ENCODE data around the gene WDR87.
"Not testable (repeated sequence)": the region's sequence is repeated elsewhere in the genome, so short reads cannot be mapped to it uniquely, and the experiment has no call there.

DNA sequence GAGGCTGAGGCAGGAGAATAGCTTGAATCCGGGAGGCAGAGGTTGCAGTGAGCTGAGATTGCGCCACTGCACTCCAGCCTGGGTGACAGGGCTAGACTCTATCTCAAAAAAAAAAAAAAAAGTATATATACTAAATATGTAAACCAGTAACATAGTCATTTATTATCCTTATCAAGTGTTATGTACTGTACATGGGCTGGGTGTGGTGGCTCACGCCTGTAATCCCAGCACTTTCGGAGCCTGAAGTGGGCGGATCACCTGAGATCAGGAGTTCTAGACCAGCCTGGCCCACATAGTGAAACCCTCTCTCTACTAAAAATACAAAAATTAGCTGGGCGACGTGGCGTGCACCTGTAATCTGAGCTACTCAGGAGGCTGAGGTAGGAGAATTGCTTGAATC lies 18.2 kb upstream of the WDR87 start:
- not testable (repeated sequence) for TF ChIP-seq CTCF (tag by site-specific recombination; IDR thresholded peaks at IDR 0.05); ZBTB8A (tag by site-specific recombination; IDR thresholded peaks at IDR 0.05); ZNF558 (tag by site-specific recombination; IDR thresholded peaks at IDR 0.05); ZNF548 (tag by site-specific recombination; IDR thresholded peaks at IDR 0.05); YY1 (tag by site-specific recombination; IDR thresholded peaks at IDR 0.05); ZNF776 (tag by site-specific recombination; IDR thresholded peaks at IDR 0.05; ENCODE audit: borderline replicate concordance); HOXC10 (CRISPR knock-in tag; IDR thresholded peaks at IDR 0.05); KLF16 (tag by site-specific recombination; IDR thresholded peaks at IDR 0.05); ZNF830 (tag by site-specific recombination; IDR thresholded peaks at IDR 0.05; ENCODE audit: low read depth)
- TF ChIP-seq, protein P1, sequence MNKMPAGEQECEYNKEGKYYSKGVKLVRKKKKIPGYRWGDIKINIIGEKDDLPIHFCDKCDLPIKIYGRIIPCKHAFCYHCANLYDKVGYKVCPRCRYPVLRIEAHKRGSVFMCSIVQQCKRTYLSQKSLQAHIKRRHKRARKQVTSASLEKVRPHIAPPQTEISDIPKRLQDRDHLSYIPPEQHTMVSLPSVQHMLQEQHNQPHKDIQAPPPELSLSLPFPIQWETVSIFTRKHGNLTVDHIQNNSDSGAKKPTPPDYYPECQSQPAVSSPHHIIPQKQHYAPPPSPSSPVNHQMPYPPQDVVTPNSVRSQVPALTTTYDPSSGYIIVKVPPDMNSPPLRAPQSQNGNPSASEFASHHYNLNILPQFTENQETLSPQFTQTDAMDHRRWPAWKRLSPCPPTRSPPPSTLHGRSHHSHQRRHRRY (tag by site-specific recombination; IDR thresholded peaks at IDR 0.05), result not testable (repeated sequence)
- TF ChIP-seq, protein P2, sequence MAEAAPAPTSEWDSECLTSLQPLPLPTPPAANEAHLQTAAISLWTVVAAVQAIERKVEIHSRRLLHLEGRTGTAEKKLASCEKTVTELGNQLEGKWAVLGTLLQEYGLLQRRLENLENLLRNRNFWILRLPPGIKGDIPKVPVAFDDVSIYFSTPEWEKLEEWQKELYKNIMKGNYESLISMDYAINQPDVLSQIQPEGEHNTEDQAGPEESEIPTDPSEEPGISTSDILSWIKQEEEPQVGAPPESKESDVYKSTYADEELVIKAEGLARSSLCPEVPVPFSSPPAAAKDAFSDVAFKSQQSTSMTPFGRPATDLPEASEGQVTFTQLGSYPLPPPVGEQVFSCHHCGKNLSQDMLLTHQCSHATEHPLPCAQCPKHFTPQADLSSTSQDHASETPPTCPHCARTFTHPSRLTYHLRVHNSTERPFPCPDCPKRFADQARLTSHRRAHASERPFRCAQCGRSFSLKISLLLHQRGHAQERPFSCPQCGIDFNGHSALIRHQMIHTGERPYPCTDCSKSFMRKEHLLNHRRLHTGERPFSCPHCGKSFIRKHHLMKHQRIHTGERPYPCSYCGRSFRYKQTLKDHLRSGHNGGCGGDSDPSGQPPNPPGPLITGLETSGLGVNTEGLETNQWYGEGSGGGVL (tag by site-specific recombination; IDR thresholded peaks at IDR 0.05), result not testable (repeated sequence)
- TF ChIP-seq, protein P3, sequence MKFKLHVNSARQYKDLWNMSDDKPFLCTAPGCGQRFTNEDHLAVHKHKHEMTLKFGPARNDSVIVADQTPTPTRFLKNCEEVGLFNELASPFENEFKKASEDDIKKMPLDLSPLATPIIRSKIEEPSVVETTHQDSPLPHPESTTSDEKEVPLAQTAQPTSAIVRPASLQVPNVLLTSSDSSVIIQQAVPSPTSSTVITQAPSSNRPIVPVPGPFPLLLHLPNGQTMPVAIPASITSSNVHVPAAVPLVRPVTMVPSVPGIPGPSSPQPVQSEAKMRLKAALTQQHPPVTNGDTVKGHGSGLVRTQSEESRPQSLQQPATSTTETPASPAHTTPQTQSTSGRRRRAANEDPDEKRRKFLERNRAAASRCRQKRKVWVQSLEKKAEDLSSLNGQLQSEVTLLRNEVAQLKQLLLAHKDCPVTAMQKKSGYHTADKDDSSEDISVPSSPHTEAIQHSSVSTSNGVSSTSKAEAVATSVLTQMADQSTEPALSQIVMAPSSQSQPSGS (tag by site-specific recombination; IDR thresholded peaks at IDR 0.05; ENCODE audit: low read depth), result not testable (repeated sequence)
